HepG2 (cell line): ENCODE data around the gene MBTPS1. TPM values are rescaled to one million over a fixed set of nuclear protein-coding genes. Genes with fewer than 3 reads are reported as not detected.

Experiments
- GLI4 ChIP-seq: sonication (generic); formaldehyde crosslinking; IDR thresholded peaks from 2 replicates; pipeline ENCODE4 v1.5.1; 2020; ENCODE audit warnings: missing genetic modification reagents, mild to moderate bottlenecking, moderate library complexity, borderline replicate concordance
- NCOA1 ChIP-seq: sonication (generic); formaldehyde crosslinking; IDR thresholded peaks from 2 replicates; pipeline ENCODE4 v1.9.0; 2021; ENCODE audit warnings: missing genetic modification reagents
- NR2C2 ChIP-seq: sonication (generic); formaldehyde crosslinking; IDR thresholded peaks from 2 replicates; pipeline ENCODE4 v1.4.0; 2020; ENCODE audit warnings: missing genetic modification reagents, mild to moderate bottlenecking, moderate library complexity, borderline replicate concordance
- TCF12 ChIP-seq, 2 experiments: fragments of 450-650 bp in 1 of 2; sonication (generic) in 1 of 2; formaldehyde crosslinking in 1 of 2; IDR thresholded peaks; 2 replicates each; pipeline versions ENCODE4 v1.6.1 to v1.8.0; 2017 to 2022; ENCODE audit warnings: antibody characterized with exemption in 1 of 2, mild to moderate bottlenecking in 1 of 2, missing genetic modification reagents in 1 of 2, moderate library complexity in 1 of 2
- XRCC5 ChIP-seq: fragments of 200-400 bp; formaldehyde crosslinking; optimal IDR thresholded peaks from 2 replicates; pipeline ENCODE3; 2017; ENCODE audit warnings: mild to moderate bottlenecking, low read length
- ZFP1 ChIP-seq: IDR thresholded peaks from 2 replicates; pipeline ENCODE4 v1.6.1; 2016
- ZNF354B ChIP-seq: sonication (generic); formaldehyde crosslinking; IDR thresholded peaks from 2 replicates; pipeline ENCODE4 v1.8.0; 2022; ENCODE audit warnings: mild to moderate bottlenecking, missing genetic modification reagents
- ZNF749 ChIP-seq: sonication (generic); formaldehyde crosslinking; IDR thresholded peaks from 2 replicates; pipeline ENCODE4 v1.8.0; 2022; ENCODE audit warnings: mild to moderate bottlenecking, missing genetic modification reagents, moderate library complexity, borderline replicate concordance
- polyA plus RNA-seq, 8 experiments: library from polyadenylated mRNA; depleted of rRNA in 3 of 8; stranded (reverse) in 7 of 8; unstranded in 1 of 8; fragments of >200 nt; fragmentation: Illumina TruSeq in 4 of 8; extraction: Trizol in 4 of 8; gene quantifications; 2 replicates each; pipeline versions ENCODE4 v1.2.1 to v1.2.3, GENCODE V29; 2011 to 2016; ENCODE audit warnings: low read depth in 4 of 8, missing spikeins in 1 of 8, mixed read lengths in 1 of 8; ENCODE audit not compliant: insufficient read depth in 1 of 8
- total RNA-seq, 5 experiments: library from RNA; depleted of rRNA; stranded (reverse); fragments of >200 nt; fragmentation: Illumina TruSeq; extraction: Trizol; gene quantifications; 2 replicates each; pipeline ENCODE4 v1.2.3, GENCODE V29; 2016; ENCODE audit warnings: low read depth in 1 of 5
- TF ChIP-seq, protein P1 (sequence below): IDR thresholded peaks from 2 replicates; pipeline ENCODE4 v1.6.1; 2016; ENCODE audit warnings: missing biosample characterization, missing genetic modification reagents, low read depth
- TF ChIP-seq, protein P2 (sequence below): sonication (generic); formaldehyde crosslinking; IDR thresholded peaks from 2 replicates; pipeline ENCODE4 v1.4.0; 2020; ENCODE audit warnings: missing genetic modification reagents
- TF ChIP-seq, protein P3 (sequence below): sonication (generic); formaldehyde crosslinking; IDR thresholded peaks from 2 replicates; pipeline ENCODE4 v1.4.0; 2020; ENCODE audit warnings: missing genetic modification reagents, mild to moderate bottlenecking, borderline replicate concordance
- TF ChIP-seq, protein P4 (sequence below): sonication (generic); formaldehyde crosslinking; IDR thresholded peaks from 2 replicates; pipeline ENCODE4 v1.5.0; 2020; ENCODE audit warnings: missing genetic modification reagents
- TF ChIP-seq, protein P5 (sequence below): sonication (generic); formaldehyde crosslinking; IDR thresholded peaks from 2 replicates; pipeline ENCODE4 v1.8.1; 2023; ENCODE audit warnings: mild to moderate bottlenecking, missing genetic modification reagents
- TF ChIP-seq, protein P6 (sequence below): sonication (generic); formaldehyde crosslinking; IDR thresholded peaks from 2 replicates; pipeline ENCODE4 v1.4.0; 2020; ENCODE audit warnings: missing genetic modification reagents

Gene MBTPS1
- total and polyA plus RNA-seq, 2 of the 13 experiments (the other 11 are each of a cell fraction or from before 2014, with no cell fraction given) = 56.7 to 91.3 TPM

DNA sequence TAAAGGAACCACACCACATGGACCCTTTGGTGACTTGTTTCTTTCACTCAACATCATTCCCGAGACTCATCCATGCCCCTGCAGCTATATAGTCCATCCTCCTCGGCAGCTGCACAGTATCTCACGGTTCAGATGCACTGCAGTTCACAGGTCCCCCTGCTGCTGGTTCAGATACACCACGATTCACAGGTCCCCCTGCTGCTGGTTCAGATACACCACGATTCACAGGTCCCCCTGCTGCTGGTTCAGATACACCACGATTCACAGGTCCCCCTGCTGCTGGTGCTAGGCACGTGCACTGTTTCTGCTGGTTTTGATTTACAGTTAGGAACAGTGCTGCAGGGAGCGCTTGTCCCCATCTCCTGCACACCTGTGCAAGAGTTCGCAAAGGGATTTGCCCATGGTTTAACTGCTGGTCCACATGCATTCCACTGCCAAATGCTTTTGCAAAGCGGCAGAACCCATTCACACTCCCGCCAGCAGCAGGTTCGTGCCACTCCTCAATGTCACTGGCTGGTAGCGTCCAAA is 24.5 kb upstream of the MBTPS1 start (continued):
- TF ChIP-seq, protein P1, sequence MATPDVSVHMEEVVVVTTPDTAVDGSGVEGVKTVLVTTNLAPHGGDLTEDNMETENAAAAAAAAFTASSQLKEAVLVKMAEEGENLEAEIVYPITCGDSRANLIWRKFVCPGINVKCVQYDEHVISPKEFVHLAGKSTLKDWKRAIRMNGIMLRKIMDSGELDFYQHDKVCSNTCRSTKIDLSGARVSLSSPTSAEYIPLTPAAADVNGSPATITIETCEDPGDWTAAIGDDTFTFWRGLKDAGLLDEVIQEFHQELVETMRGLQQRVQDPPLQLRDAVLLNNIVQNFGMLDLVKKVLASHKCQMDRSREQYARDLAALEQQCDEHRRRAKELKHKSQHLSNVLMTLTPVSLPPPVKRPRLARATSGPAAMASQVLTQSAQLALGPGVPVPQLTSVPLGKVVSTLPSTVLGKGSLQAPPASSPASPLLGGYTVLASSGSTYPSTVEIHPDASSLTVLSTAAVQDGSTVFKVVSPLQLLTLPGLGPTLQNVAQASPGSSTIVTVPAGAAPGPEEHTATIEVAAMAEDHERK (CRISPR knock-in tag) = no peak
- TF ChIP-seq, protein P2, sequence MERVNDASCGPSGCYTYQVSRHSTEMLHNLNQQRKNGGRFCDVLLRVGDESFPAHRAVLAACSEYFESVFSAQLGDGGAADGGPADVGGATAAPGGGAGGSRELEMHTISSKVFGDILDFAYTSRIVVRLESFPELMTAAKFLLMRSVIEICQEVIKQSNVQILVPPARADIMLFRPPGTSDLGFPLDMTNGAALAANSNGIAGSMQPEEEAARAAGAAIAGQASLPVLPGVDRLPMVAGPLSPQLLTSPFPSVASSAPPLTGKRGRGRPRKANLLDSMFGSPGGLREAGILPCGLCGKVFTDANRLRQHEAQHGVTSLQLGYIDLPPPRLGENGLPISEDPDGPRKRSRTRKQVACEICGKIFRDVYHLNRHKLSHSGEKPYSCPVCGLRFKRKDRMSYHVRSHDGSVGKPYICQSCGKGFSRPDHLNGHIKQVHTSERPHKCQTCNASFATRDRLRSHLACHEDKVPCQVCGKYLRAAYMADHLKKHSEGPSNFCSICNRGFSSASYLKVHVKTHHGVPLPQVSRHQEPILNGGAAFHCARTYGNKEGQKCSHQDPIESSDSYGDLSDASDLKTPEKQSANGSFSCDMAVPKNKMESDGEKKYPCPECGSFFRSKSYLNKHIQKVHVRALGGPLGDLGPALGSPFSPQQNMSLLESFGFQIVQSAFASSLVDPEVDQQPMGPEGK = peak; percentile 52; the same call in 1 of the 2 replicates
- TF ChIP-seq NCOA1 (CRISPR knock-in tag) (no peak), ZNF354B (no peak), XRCC5 (peak; percentile 91), TCF12 (IDR thresholded peaks at IDR 0.05) (no peak), TCF12 (CRISPR knock-in tag; IDR thresholded peaks at IDR 0.05) (no peak), ZNF749 (no peak), ZFP1 (no peak), GLI4 (no peak), NR2C2 (no peak)
- TF ChIP-seq, protein P3, sequence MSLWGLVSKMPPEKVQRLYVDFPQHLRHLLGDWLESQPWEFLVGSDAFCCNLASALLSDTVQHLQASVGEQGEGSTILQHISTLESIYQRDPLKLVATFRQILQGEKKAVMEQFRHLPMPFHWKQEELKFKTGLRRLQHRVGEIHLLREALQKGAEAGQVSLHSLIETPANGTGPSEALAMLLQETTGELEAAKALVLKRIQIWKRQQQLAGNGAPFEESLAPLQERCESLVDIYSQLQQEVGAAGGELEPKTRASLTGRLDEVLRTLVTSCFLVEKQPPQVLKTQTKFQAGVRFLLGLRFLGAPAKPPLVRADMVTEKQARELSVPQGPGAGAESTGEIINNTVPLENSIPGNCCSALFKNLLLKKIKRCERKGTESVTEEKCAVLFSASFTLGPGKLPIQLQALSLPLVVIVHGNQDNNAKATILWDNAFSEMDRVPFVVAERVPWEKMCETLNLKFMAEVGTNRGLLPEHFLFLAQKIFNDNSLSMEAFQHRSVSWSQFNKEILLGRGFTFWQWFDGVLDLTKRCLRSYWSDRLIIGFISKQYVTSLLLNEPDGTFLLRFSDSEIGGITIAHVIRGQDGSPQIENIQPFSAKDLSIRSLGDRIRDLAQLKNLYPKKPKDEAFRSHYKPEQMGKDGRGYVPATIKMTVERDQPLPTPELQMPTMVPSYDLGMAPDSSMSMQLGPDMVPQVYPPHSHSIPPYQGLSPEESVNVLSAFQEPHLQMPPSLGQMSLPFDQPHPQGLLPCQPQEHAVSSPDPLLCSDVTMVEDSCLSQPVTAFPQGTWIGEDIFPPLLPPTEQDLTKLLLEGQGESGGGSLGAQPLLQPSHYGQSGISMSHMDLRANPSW = no peak
- TF ChIP-seq, protein P4, sequence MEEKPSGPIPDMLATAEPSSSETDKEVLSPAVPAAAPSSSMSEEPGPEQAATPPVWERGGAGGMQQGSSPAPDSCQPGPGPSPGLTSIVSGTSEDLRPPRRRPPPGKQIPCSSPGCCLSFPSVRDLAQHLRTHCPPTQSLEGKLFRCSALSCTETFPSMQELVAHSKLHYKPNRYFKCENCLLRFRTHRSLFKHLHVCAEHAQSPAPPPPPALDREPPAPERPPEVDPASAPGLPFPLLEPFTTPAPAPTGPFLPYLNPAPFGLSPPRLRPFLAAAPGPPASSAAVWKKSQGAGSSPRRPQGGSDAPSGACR (CRISPR knock-in tag) = no peak
- TF ChIP-seq, protein P5, sequence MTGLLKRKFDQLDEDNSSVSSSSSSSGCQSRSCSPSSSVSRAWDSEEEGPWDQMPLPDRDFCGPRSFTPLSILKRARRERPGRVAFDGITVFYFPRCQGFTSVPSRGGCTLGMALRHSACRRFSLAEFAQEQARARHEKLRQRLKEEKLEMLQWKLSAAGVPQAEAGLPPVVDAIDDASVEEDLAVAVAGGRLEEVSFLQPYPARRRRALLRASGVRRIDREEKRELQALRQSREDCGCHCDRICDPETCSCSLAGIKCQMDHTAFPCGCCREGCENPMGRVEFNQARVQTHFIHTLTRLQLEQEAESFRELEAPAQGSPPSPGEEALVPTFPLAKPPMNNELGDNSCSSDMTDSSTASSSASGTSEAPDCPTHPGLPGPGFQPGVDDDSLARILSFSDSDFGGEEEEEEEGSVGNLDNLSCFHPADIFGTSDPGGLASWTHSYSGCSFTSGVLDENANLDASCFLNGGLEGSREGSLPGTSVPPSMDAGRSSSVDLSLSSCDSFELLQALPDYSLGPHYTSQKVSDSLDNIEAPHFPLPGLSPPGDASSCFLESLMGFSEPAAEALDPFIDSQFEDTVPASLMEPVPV (CRISPR knock-in tag) = no peak
- TF ChIP-seq, protein P6, sequence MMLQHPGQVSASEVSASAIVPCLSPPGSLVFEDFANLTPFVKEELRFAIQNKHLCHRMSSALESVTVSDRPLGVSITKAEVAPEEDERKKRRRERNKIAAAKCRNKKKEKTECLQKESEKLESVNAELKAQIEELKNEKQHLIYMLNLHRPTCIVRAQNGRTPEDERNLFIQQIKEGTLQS (CRISPR knock-in tag) = no peak
